Endometrial microvascular endothelial cells (primary cell): ENCODE results near the gene FAM228B. TPM values are rescaled to one million over a fixed set of nuclear protein-coding genes. Genes with fewer than 3 reads are reported as not detected.
"Not testable (repeated sequence)": the region's sequence is repeated elsewhere in the genome, so short reads cannot be mapped to it uniquely, and the experiment has no call there.

Experiments used
- in situ Hi-C: cut with HindIII; loops from 2 replicates; pipeline ENCODE4 v1.10.0; 2017; ENCODE audit warnings: low sequenced_read_pairs, low pct_unique_long_range_greater_than_20kb; ENCODE audit errors: inconsistent ontology term
- total RNA-seq: library from RNA; depleted of rRNA; stranded (reverse); fragments of >200 nt; gene quantifications from one replicate; pipeline ENCODE4 v1.2.3, GENCODE V29; 2015; ENCODE audit errors: inconsistent ontology term

FAM228B gene
- total RNA-seq, 1 donor from 2014 or later: 10.8 TPM

- in situ Hi-C loops: no loop called here
These were observed 67.9 kb downstream of the FAM228B start for GRCh38 chr2:24191156-24191555.

- in situ Hi-C loops: no loop called here
These were observed 68.6 kb downstream of the FAM228B start for GRCh38 chr2:24191848-24192247.

- in situ Hi-C loops: not testable (repeated sequence)
These were observed 73.9 kb downstream of the FAM228B start for GRCh38 chr2:24197213-24197612.

- in situ Hi-C loops: no loop called here
These were observed 76.8 kb downstream of the FAM228B start for GRCh38 chr2:24199968-24200590.

- in situ Hi-C loops: no loop called here
These were observed 77.5 kb downstream of the FAM228B start for GRCh38 chr2:24200799-24201198.

- in situ Hi-C loops: no loop called here
These were observed 79.9 kb downstream of the FAM228B start for GRCh38 chr2:24203029-24203786.

GRCh38 chr2:24203787-24204150 lies 80.5 kb downstream of the FAM228B start:
- in situ Hi-C loops: no loop called here

GRCh38 chr2:24204505-24204904 lies 81.2 kb downstream of the FAM228B start:
- in situ Hi-C loops: no loop called here

GRCh38 chr2:24205131-24205530 lies 81.9 kb downstream of the FAM228B start:
- in situ Hi-C loops: no loop called here

- in situ Hi-C loops: no loop called here
These were observed 83.0 kb downstream of the FAM228B start for GRCh38 chr2:24206242-24206641.

- in situ Hi-C loops: no loop called here
These were observed 83.4 kb downstream of the FAM228B start for GRCh38 chr2:24206714-24207113.

- in situ Hi-C loops: no loop called here
These were observed 84.1 kb downstream of the FAM228B start for GRCh38 chr2:24207359-24207758.

- in situ Hi-C loops: no loop called here
These were observed 85.2 kb downstream of the FAM228B start for GRCh38 chr2:24208490-24208889.

GRCh38 chr2:24209389-24210105 lies 86.3 kb downstream of the FAM228B start:
- in situ Hi-C loops: no loop called here

- in situ Hi-C loops: no loop called here
These were observed 86.8 kb downstream of the FAM228B start for GRCh38 chr2:24210106-24210455.

GRCh38 chr2:24210723-24211122 lies 87.5 kb downstream of the FAM228B start:
- in situ Hi-C loops: no loop called here

GRCh38 chr2:24211408-24211807 lies 88.1 kb downstream of the FAM228B start:
- in situ Hi-C loops: no loop called here

GRCh38 chr2:24214880-24215279 lies 91.6 kb downstream of the FAM228B start:
- in situ Hi-C loops: no loop called here
